ENCODE results near the gene RRAGD. TPM values are rescaled to one million over a fixed set of nuclear protein-coding genes. Genes with fewer than 3 reads are reported as not detected.

The RRAGD gene
- total and polyA plus RNA-seq, 2 experiments from 2014 or later = 7.0 to 20.1 TPM

GRCh38 chr6:89443658-89444057, 31.6 kb upstream of the RRAGD start:
- Histone ChIP-seq H3K4me2 (no peak overlapping the region), H4K20me1 (replicated peaks; ENCODE audit: insufficient read depth) (no peaks in the 10 kb centered on the region; the same call in 1 of the 2 replicates), H3K36me3 (ENCODE audit: insufficient read depth) (no peaks in the 10 kb centered on the region), H3K79me2 (replicated peaks; ENCODE audit: insufficient read depth) (no peaks in the 10 kb centered on the region), H3F3A (replicated peaks; ENCODE audit: low read depth) (no peaks in the 10 kb centered on the region), H2AFZ (no peak overlapping the region), H3K4me3 (no peak overlapping the region), H3K9me2 (ENCODE audit: insufficient read depth) (no peaks in the 10 kb centered on the region; the same call in 1 of the 2 replicates), H3K4me1 (ENCODE audit: insufficient read depth) (no peaks in the 10 kb centered on the region), H3K27ac (ENCODE audit: low read depth) (no peak overlapping the region), H3K27me3 (ENCODE audit: insufficient read depth) (peaks cover 14% of the 10 kb centered on the region; the same call in 1 of the 2 replicates)
- no peaks in the 10 kb centered on the region for H3K27me3 Mint-ChIP-seq (ENCODE audit: insufficient read depth, low read depth, poor library complexity)
- no peak overlapping the region for H3K4me3 Mint-ChIP-seq
- DNase-seq (ENCODE audit: low spot score) = no peak
- no peak overlapping the region for H3K27ac Mint-ChIP-seq
- H3K9me3 Mint-ChIP-seq = peaks cover 4% of the 10 kb centered on the region; the same call in 1 of the 3 replicates
- H3K36me3 Mint-ChIP-seq (ENCODE audit: low read depth) = peaks cover 3% of the 10 kb centered on the region; the same call in 1 of the 3 replicates
- TF ChIP-seq ZNF114 (CRISPR knock-in tag; IDR thresholded peaks at IDR 0.05) (no peak), POLR2AphosphoS5 (IDR thresholded peaks at IDR 0.05; ENCODE audit: low read depth) (no peak), ETS1 (IDR thresholded peaks at IDR 0.05) (no peak), STAT1 (IDR thresholded peaks at IDR 0.05; ENCODE audit: unreplicated experiment) (no peak), JUNB (IDR thresholded peaks at IDR 0.05; ENCODE audit: unreplicated experiment) (no peak), EZH2phosphoT487 (IDR thresholded peaks at IDR 0.05; ENCODE audit: unreplicated experiment) (no peak), ZNF331 (CRISPR knock-in tag; IDR thresholded peaks at IDR 0.05; ENCODE audit: low read depth) (no peak), CREB1 (CRISPR knock-in tag; IDR thresholded peaks at IDR 0.05; ENCODE audit: low read depth) (no peak), CTCF (conservative IDR thresholded peaks at IDR 0.05; ENCODE audit: low read depth in 2 of 2) (no peak), NANOG (IDR thresholded peaks at IDR 0.05; ENCODE audit: borderline replicate concordance) (no peak), REST (IDR thresholded peaks at IDR 0.05; ENCODE audit: unreplicated experiment) (no peak), EZH2 (IDR thresholded peaks at IDR 0.05; ENCODE audit: low read depth, unreplicated experiment) (no peak)
- TF ChIP-seq, protein P1, sequence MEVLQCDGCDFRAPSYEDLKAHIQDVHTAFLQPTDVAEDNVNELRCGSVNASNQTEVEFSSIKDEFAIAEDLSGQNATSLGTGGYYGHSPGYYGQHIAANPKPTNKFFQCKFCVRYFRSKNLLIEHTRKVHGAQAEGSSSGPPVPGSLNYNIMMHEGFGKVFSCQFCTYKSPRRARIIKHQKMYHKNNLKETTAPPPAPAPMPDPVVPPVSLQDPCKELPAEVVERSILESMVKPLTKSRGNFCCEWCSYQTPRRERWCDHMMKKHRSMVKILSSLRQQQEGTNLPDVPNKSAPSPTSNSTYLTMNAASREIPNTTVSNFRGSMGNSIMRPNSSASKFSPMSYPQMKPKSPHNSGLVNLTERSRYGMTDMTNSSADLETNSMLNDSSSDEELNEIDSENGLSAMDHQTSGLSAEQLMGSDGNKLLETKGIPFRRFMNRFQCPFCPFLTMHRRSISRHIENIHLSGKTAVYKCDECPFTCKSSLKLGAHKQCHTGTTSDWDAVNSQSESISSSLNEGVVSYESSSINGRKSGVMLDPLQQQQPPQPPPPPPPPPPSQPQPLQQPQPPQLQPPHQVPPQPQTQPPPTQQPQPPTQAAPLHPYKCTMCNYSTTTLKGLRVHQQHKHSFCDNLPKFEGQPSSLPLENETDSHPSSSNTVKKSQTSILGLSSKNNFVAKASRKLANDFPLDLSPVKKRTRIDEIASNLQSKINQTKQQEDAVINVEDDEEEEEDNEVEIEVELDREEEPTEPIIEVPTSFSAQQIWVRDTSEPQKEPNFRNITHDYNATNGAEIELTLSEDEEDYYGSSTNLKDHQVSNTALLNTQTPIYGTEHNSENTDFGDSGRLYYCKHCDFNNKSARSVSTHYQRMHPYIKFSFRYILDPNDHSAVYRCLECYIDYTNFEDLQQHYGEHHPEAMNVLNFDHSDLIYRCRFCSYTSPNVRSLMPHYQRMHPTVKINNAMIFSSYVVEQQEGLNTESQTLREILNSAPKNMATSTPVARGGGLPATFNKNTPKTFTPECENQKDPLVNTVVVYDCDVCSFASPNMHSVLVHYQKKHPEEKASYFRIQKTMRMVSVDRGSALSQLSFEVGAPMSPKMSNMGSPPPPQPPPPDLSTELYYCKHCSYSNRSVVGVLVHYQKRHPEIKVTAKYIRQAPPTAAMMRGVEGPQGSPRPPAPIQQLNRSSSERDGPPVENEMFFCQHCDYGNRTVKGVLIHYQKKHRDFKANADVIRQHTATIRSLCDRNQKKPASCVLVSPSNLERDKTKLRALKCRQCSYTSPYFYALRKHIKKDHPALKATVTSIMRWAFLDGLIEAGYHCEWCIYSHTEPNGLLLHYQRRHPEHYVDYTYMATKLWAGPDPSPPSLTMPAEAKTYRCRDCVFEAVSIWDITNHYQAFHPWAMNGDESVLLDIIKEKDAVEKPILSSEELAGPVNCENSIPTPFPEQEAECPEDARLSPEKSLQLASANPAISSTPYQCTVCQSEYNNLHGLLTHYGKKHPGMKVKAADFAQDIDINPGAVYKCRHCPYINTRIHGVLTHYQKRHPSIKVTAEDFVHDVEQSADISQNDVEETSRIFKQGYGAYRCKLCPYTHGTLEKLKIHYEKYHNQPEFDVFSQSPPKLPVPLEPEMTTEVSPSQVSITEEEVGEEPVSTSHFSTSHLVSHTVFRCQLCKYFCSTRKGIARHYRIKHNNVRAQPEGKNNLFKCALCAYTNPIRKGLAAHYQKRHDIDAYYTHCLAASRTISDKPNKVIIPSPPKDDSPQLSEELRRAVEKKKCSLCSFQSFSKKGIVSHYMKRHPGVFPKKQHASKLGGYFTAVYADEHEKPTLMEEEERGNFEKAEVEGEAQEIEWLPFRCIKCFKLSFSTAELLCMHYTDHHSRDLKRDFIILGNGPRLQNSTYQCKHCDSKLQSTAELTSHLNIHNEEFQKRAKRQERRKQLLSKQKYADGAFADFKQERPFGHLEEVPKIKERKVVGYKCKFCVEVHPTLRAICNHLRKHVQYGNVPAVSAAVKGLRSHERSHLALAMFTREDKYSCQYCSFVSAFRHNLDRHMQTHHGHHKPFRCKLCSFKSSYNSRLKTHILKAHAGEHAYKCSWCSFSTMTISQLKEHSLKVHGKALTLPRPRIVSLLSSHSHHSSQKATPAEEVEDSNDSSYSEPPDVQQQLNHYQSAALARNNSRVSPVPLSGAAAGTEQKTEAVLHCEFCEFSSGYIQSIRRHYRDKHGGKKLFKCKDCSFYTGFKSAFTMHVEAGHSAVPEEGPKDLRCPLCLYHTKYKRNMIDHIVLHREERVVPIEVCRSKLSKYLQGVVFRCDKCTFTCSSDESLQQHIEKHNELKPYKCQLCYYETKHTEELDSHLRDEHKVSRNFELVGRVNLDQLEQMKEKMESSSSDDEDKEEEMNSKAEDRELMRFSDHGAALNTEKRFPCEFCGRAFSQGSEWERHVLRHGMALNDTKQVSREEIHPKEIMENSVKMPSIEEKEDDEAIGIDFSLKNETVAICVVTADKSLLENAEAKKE (CRISPR knock-in tag; IDR thresholded peaks at IDR 0.05) = no peak
- H3K4me1 Mint-ChIP-seq = no peaks in the 10 kb centered on the region
- no peak for ATAC-seq
